GM21526 (cell line): ENCODE results near the gene AFG3L2.
A peak's percentile ranks its signal among the peaks of the same experiment; 100 is the strongest.
"Not testable (repeated sequence)": the region's sequence is repeated elsewhere in the genome, so short reads cannot be mapped to it uniquely, and the experiment has no call there.

ENCODE experiments used
- ATAC-seq: cut with Tn5 transposase; IDR thresholded peaks from one replicate; pipeline ENCODE4 v1.9.1; 2021; ENCODE audit warnings: moderate library complexity; ENCODE audit not compliant: unreplicated experiment, low FRiP score

The AFG3L2 gene

DNA sequence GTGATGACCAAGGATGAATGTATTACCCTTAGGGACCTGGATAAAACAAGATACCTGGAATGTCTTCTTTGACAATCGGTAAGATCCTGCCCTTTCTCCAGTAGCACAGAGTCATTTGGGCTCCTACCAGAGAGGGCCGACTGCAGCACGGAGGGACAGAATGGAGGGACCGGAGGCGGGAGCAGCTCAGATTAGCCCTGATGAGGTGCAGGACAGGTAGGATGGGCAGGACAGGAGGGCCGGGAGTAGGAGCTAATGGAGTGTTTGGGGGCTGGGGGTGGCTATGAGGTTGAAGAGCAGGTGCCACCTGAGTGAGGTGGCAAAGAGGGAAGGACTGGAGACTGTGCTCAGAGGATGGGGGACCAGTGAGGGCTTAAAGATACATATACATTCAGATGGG lies 20.8 kb upstream of the AFG3L2 start:
- no peak for ATAC-seq

DNA sequence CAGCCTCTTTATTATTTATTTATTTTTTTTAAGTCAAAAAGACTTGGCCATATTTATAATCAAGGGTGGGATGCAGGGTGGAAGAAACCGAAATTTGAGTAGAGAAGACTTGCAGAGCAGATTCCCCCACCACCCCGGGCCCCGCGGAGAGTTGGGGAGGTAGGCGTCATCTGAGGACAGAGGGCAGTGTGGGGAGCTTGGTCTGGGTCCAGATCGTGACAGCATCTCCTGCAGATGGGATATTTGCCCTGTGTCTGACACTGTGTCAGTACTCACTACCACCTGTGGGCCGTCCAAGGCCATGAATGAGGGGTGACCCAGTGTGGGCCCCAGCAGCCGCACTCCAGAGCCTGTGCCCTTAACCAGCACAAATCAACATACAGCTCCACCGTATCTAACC lies 20.2 kb upstream of the AFG3L2 start:
- ATAC-seq = no peak

DNA sequence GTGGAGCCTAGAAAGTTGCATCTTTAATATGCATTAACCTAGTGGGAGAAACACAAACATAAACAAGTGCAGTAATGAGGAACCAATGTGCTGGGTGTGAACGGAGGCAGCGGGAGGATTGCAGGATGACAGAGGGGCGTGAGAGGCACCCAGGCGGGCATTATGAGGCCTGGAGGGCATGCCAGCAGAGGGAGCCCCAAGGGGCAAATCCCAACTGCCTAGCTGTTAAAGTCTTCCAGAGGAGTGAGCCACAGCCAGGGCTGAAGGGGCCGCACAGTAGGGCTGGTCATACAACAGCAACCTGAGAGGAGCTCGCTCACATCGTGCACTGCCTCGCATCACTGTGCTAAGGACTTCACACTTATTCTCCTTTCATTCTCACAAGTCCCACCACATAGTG lies 17.4 kb upstream of the AFG3L2 start:
- no peak for ATAC-seq

DNA sequence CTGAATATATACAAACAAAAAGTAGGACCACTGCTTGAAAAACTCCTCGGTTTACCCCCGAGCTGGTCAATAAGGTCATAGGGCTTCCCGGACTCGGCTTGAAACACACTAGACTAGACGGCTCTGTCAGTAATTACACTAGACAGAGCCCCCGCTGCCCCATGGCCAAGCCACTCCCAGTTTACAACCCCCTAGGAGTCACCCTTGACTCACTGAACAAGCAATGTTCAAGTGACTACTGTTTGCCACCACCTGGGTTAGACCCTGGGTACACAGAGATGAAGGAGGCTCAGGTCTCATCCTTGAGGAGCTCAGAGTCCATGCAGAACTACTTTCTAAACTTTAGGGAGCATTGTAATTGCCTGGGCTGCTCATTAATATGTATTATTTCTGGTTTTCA lies 17.0 kb upstream of the AFG3L2 start:
- ATAC-seq = no peak

DNA sequence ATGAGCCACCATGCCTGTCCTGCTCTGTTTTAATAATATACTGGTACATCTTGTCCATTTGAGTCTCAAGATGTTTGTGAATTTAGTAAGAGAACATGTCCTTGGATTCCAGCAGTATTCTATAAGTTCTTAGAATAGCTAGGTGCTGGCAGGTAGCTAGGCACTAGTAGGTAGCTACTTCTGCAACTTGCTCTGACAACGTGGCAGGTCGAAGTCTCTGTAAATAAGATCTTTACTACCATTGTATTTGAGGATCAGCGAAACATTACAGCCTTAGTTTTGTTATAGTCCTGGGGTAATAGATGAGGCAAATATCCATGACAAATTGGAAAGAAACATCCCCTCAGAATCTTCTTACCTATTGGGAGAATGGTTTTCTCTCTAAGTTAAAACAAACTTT lies 16.5 kb upstream of the AFG3L2 start:
- ATAC-seq = no peak

DNA sequence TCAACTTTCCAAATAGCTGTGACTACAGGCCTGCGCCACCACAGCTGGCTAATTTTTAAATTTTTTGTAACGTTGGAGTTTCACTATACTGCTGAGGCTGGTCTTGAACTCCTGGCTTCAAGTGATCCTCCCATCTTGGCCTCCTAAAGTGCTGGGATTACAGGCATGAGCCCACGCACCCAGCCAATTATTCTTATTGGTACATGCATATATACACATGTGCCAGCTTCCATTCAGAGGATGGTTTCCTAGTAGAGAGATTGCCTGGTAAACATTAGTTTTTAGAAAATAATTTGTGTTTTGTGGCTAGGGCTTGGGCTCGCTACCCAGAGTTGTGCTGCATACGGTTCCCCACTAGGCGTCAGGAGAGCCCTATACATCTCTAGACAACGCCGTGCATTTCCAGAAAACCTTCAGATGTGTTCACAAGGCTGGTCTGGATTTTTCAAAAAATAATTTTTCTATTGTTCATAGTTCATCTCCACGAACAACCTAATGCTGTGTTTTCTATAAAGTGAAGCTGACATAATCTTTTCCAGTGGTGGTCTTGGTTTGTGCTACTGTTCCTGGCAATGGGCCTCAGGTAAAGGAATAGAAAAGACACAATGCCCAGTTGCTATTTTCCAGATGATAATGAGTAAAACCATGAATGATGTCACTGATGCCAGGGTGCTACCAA lies 14.6 kb upstream of the AFG3L2 start:
- peak; percentile 83 for ATAC-seq

DNA sequence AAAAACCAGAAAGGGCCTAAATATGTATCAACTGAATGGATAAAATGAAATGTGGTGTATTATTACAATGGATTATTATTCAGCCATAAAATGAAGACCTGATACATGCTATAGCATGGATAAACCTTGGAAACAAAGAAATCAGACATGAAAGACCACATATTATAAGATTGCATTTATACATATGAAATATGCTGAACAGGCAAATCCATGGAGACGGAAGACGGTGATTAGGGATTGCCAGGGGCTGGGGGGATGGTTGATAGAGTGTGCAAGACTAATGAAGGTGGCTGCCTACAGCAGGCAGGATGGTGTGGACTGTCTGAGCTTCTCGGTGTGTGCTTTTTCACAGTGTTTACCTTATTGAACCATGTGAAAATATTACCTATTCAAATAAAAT lies 11.4 kb upstream of the AFG3L2 start:
- ATAC-seq = no peak

DNA sequence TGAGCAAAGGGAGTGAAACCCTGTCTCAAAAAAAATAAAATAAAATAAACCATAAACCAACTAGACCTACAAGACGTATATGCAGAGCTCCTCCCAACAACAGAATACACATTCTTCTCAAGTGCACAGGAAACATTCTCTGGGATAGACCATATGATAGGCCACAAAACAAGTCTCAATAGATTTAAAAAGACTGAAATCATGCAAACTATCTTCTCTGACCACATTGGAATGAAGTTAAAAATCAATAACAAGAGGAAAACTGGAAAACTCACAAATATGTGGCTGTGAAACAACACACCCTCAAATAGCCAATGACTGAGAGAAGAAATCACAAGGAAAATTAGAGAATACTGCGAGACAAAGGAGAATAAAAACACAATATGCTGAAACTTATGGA lies 7.2 kb upstream of the AFG3L2 start:
- no peak for ATAC-seq

DNA sequence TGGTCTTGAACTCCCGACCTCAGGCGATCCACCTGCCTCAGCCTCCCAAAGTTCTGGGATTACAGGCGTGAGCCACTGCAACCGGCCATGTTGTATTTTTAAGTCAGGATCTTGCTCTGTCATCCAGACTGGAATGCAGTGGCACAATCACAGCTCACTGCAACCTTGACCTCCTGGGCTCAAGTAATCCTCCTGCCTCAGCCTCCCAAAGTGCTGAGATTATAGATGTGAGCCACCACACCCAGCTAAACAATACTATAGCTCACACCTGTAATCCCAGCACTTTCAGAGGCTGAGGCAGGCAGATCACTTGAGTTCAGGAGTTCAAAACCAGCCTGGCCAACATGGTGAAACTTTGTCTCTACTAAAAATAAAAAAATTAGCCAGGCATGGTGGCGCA lies 6.7 kb upstream of the AFG3L2 start:
- ATAC-seq = not testable (repeated sequence)

DNA sequence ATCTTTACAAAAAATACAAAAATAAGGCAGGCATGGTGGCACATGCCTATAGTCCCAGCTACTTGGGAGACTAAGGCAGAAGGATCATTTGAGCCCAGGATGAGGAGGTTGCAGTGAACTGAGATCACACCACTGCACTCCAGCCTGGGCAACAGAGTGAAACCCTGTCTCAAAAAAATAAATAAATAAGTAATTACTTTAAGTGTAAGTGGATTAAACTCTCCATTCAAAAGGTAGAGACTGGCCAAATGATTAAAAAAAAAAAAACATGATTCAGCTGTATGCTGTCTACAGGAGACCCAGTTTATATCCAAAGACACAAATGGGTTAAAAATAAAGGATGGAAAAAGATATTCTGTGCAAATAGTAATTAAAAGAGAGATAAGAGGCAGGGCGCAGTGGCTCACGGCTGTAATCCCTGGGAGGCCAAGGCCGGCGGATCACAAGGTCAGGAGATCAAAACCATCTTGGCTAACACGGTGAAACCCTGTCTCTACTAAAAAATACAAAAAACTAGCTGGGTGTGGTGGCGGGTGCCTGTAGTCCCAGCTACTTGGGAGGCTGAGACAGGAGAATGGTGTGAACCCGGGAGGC lies 5.3 kb upstream of the AFG3L2 start:
- not testable (repeated sequence) for ATAC-seq

DNA sequence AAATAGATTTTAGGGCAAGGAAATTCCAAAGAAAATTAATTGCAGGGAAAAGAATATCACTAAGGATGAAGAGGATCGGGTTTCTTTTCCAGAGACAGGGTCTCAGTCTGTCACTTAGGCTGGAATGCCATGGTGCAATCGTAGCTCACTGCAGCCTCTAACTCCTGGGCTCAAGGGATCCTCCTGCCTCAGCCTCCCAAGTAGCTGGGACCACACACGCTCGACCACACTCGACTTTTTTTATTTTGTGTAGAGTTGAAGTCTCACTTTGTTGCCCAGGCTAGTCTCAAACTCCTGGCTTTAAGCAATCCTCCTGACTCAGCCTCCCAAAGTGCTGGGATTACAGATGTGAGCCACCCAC lies 1.2 kb upstream of the AFG3L2 start:
- not testable (repeated sequence) for ATAC-seq

DNA sequence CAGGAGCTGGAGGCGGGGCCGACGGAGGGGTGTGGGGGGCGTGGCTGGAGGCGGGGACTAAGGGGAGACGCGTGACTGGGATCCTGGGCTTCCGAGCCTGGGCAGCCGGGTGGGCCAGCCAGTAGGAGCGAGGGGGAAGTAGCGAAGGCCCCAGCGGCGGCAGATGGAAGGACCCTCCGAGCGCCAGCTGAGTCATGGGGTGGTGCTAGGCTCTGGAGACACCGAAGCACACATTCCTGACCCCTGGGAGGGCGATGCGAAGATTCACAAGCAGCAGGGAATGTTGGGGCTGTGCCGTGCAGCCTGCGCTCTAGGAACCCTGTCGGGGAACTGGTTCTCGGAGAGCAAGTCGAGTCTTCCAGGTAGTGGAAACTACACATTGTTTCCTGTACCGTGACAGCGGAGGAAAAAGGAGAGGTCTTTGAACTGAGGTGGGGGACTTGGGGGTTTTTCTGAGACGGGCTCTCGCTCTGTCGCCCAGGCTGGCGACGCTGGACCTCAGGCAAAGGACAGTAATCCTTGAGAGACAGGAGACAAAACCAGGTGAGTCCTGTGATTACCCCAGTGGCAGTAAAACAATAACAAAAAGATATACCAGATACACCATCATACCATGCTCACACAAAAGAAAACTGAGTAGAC lies 650 bp upstream of the AFG3L2 start:
- peak; percentile 46 for ATAC-seq

DNA sequence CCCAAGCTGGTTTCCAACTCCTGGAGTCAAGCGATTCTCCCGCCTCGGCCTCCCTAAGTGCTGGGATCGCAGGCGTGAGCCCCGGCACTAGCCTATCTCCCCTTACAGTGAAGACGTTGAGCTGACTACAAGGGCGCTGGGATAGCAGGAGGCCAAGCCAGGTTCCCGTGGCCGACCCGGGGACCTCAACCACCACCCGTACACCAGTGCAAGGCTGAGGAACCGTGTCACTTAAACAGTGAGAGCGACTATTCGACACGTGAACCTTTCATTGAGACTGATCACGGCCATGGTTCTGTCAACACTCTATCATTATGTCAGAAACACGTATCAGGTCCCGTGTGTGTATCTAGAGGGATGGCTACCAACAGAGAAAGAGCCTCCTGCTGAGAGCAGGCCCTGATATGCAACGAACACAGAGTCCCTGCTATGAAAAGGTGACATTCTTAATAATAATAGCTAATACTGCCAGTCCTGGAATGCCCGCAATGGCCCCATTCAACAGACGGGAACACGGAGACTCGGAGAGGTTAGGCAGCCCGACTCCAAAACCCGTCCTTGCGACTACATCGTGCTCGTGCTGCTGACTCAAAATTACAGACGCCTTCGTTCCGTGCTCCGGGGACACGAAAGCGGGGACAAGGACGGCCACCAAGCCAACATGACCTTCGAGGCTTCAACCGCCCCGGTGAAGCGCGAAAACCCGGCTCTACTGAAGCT lies 833 bp downstream of the AFG3L2 start:
- no peak for ATAC-seq

DNA sequence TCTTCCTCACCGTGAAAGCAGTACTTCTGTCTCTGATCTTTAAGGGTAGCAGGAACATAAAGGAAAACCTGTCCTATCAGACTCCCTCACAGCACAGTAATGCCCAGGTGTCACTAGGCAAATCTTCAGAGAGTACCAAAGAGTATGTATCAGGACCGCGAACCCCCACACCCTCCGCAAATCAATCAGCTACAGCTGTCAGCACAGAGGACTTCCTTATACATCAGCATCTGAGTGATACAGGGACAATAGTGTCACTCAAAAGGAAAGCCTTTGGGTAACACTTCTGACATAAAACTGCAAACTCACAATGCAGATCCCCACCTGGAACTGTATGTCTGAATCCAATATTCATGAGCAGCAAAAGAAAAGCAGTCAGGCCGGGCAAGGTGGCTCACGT lies 2.6 kb downstream of the AFG3L2 start:
- no peak for ATAC-seq

DNA sequence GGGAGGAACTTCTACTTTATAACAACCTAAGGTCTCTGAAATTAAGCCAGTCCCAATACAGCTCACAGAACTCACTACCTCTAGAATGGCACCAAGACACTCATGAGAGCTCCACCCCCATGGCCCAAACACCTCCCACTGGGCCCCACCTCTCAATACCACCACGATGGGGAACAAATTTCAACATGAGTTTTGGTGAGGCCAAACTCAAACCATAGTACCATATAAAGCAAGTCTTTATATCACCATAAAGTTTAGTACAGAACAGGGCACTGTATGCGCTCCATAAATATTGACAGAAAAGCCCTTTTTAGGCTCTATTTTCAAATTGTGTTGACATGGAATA lies 3.3 kb downstream of the AFG3L2 start:
- no peak for ATAC-seq

DNA sequence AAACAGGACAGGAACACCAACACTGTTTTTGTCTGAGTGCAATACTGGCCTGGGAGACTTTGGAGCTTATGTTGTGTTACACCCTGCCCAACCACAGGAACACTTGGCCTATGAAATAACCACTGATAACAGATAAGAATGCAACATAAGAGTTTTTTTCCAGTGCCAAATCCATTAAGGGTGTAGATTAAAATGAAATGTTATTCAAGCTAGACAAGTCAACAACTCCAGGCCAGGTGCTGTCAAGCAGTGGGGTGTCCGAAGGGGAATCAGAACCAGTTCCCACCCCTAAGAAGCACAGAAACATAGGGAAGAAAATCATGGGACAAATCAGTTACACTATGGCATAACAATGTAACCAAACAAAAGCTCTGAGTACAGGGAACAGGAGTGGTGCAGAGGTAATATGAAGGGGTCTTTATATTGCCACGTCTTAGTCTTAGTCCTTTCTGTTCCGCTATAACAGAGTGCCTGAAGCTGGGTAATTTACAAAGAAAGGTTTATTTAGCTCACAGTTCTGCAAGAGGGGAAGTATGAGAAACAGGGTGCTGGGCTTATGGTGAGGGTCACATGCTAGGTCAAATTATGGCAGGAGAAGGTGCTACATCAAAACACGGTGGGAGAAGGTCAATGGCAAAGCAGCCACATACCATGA lies 3.8 kb downstream of the AFG3L2 start:
- ATAC-seq = no peak

DNA sequence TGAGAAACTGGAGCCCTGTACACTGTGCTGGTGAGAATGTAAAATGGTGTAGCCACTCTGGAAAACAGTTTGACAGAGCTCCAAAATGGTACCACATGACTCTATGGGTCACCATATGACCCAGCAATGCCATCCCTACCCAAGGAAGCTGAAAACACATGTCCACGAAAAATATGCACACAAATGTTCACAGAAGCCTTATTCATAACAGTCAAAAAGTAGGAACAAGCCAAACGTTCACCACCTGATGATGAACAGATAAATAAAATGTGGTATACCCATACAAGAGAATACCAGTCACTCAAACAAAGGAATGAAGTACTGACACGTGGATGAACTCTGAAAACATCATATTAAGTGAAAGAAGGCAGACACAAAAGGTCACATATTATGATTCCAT lies 4.6 kb downstream of the AFG3L2 start:
- ATAC-seq = no peak

DNA sequence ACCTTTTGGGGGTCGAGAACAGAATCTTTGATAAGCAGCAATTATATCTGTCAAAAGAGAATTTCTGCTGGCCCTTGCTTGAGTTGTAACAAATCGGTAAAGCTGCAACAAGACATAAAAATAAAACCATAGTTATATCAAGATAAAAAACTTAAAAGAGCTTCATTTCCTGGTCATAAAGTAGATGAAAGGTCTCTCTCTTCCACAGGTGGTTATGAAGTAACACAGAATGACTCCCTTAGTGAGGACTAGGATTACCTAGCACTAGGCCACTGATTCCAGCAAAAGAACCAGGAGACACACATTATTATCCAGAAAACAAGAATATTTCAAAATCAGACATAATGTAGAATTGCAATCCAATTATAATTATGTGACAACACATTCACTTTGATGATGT lies 5.4 kb downstream of the AFG3L2 start:
- ATAC-seq = no peak

DNA sequence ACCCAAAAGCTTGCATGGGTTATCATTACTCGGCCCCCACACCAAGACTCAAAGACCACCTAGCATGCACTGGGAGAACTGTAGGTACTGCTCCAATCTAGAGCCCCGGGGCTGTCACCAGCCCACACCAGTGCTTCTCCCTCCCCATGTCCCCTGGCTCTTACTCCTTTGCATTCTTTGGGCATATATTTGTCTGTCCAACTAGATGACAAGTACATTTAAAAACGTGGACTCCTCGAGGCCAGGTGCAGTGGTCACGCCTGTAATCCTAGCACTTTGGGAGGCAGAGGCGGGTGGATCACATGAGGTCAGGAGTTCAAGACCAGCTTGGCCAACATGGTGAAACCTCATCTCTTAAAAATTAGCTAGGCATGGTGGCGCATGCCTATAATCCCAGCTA lies 7.8 kb downstream of the AFG3L2 start:
- no peak for ATAC-seq

DNA sequence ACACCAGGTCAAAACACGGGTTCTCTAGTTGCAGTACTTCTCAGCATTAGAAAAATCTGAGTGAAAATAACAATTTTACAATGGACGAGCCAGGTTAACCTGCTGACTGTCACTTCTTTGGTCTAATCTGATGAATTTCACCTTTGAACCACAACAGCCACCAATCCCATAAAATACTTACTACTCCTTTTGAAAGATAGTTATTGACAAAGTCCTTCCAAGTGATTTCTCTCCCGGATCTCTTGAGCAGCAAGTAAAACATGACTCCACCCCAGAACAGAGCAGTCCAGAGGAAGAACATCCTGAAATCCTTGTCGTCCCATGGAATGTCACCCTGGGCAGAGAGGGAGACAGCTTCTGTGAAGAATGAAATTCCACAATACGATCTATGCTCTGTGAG lies 10.2 kb downstream of the AFG3L2 start:
- no peak for ATAC-seq

DNA sequence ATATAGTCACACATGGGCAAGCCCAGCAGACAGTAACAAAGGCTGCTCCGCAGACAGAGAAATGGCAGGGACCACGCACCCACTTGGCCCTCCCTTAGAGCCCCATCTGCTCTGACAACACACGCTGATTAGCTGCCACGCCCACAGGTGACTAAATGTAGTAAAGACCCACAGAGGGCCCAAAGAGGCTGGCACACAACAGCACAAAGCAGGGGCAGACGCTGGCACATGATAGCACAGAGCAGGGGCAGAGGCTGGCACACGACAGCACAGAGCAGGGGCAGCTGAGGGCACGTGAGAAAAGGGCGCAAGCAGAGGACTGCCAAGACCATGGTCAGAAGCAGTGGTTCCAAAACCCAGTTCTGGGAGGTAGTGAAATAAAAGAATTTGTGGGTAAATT lies 10.6 kb downstream of the AFG3L2 start:
- ATAC-seq = no peak
